GM23338 (cell line): Measurements from ENCODE around the gene TTLL5. TPM values are rescaled to one million over a fixed set of nuclear protein-coding genes. Genes with fewer than 3 reads are reported as not detected.

Experiments used
- ATAC-seq: fragments of 200-7000 bp; cut with Tn5 transposase; 3 replicates; pipeline ENCODE4 v1.9.1; 2020
- DNase-seq: peaks from one replicate; pipeline ENCODE4 v3.0.0-alpha.2; 2015; ENCODE audit warnings: low spot score
- H2AFZ ChIP-seq: fragments of 200-600 bp; sonication (generic); 2 replicates; pipeline ENCODE4 v1.8.0; 2016; ENCODE audit warnings: antibody characterized with exemption, mild to moderate bottlenecking, moderate library complexity
- H3F3A ChIP-seq: fragments of 200-600 bp; sonication (generic); replicated peaks from 2 replicates; pipeline ENCODE4 v1.8.0; 2017; ENCODE audit warnings: antibody characterized with exemption, mixed run types, low read depth
- H3K27ac ChIP-seq: fragments of 200-600 bp; sonication (generic); 2 replicates; pipeline ENCODE4 v1.6.1; 2016; ENCODE audit warnings: low read depth
- H3K27me3 ChIP-seq: fragments of 200-600 bp; sonication (generic); 2 replicates; pipeline ENCODE4 v1.8.0; 2016; ENCODE audit warnings: mild to moderate bottlenecking, mixed run types, moderate library complexity; ENCODE audit not compliant: insufficient read depth
- H3K36me3 ChIP-seq: fragments of 200-600 bp; sonication (generic); 2 replicates; pipeline ENCODE4 v1.8.0; 2016; ENCODE audit warnings: mild to moderate bottlenecking; ENCODE audit not compliant: insufficient read depth
- H3K4me1 ChIP-seq: fragments of 200-600 bp; sonication (generic); 2 replicates; pipeline ENCODE4 v1.8.0; 2016; ENCODE audit warnings: mild to moderate bottlenecking, moderate library complexity; ENCODE audit not compliant: insufficient read depth
- H3K4me2 ChIP-seq: fragments of 200-600 bp; sonication (generic); 2 replicates; pipeline ENCODE4 v1.7.1; 2017; ENCODE audit warnings: mixed run types
- H3K4me3 ChIP-seq: fragments of 200-600 bp; sonication (generic); 2 replicates; pipeline ENCODE4 v1.6.1; 2016; ENCODE audit warnings: mixed run types
- H3K79me2 ChIP-seq: fragments of 200-600 bp; sonication (generic); replicated peaks from 2 replicates; pipeline ENCODE4 v1.8.0; 2017; ENCODE audit warnings: mild to moderate bottlenecking; ENCODE audit not compliant: insufficient read depth
- H3K9me2 ChIP-seq: fragments of 200-600 bp; sonication (generic); 2 replicates; pipeline ENCODE4 v1.8.0; 2017; ENCODE audit not compliant: insufficient read depth
- H4K20me1 ChIP-seq: fragments of 200-600 bp; sonication (generic); replicated peaks from 2 replicates; pipeline ENCODE4 v1.8.0; 2017; ENCODE audit warnings: mild to moderate bottlenecking; ENCODE audit not compliant: insufficient read depth
- H3K27ac Mint-ChIP-seq: 2 replicates; pipeline ENCODE4 v1.8.0; 2020; ENCODE audit warnings: inconsistent platforms, mild to moderate bottlenecking, moderate library complexity, mixed read lengths
- H3K27me3 Mint-ChIP-seq: 3 replicates; pipeline ENCODE4 v1.8.0; 2022; ENCODE audit warnings: low read depth, mild to moderate bottlenecking, moderate library complexity, mixed read lengths, inconsistent platforms; ENCODE audit not compliant: insufficient read depth, poor library complexity
- H3K36me3 Mint-ChIP-seq: 3 replicates; pipeline ENCODE4 v1.8.0; 2021; ENCODE audit warnings: low read depth, mild to moderate bottlenecking, inconsistent platforms, moderate library complexity, mixed read lengths
- H3K4me1 Mint-ChIP-seq: 3 replicates; pipeline ENCODE4 v1.8.0; 2020; ENCODE audit warnings: mild to moderate bottlenecking, inconsistent platforms, mixed read lengths
- H3K4me3 Mint-ChIP-seq: 3 replicates; pipeline ENCODE4 v1.8.0; 2021; ENCODE audit warnings: moderate library complexity, mild to moderate bottlenecking, inconsistent platforms, mixed read lengths
- H3K9me3 Mint-ChIP-seq: 3 replicates; pipeline ENCODE4 v1.8.0; 2020; ENCODE audit warnings: moderate library complexity, mild to moderate bottlenecking, inconsistent platforms, mixed read lengths
- CREB1 ChIP-seq: fragments of 250-450 bp; sonication (Bioruptor Pico); IDR thresholded peaks from 2 replicates; pipeline ENCODE4 v1.5.0; 2020; ENCODE audit warnings: low read depth, mild to moderate bottlenecking, moderate library complexity
- EZH2 ChIP-seq: fragments of 200-600 bp; sonication (generic); IDR thresholded peaks from one replicate; pipeline ENCODE4 v1.8.0; 2017; ENCODE audit warnings: antibody characterized with exemption, mild to moderate bottlenecking, low read depth; ENCODE audit not compliant: unreplicated experiment
- EZH2phosphoT487 ChIP-seq: fragments of 200-600 bp; sonication (generic); IDR thresholded peaks from one replicate; pipeline ENCODE4 v1.8.1; 2018; ENCODE audit warnings: antibody characterized with exemption; ENCODE audit not compliant: unreplicated experiment
- JUNB ChIP-seq: IDR thresholded peaks from one replicate; pipeline ENCODE4 v1.6.1; 2016; ENCODE audit warnings: antibody characterized with exemption; ENCODE audit not compliant: unreplicated experiment
- NANOG ChIP-seq: IDR thresholded peaks from 2 replicates; pipeline ENCODE4 v1.6.1; 2016; ENCODE audit warnings: antibody characterized with exemption, borderline replicate concordance
- POLR2AphosphoS5 ChIP-seq: IDR thresholded peaks from 2 replicates; pipeline ENCODE4 v1.6.1; 2016; ENCODE audit warnings: antibody characterized with exemption, low read depth
- STAT1 ChIP-seq: IDR thresholded peaks from one replicate; pipeline ENCODE4 v1.6.1; 2016; ENCODE audit warnings: antibody characterized with exemption; ENCODE audit not compliant: unreplicated experiment
- ZNF114 ChIP-seq: fragments of 250-450 bp; sonication (Bioruptor Pico); IDR thresholded peaks from 2 replicates; pipeline ENCODE4 v1.5.0; 2020; ENCODE audit warnings: mild to moderate bottlenecking, moderate library complexity
- ZNF331 ChIP-seq: fragments of 250-450 bp; sonication (Bioruptor Pico); IDR thresholded peaks from 2 replicates; pipeline ENCODE4 v1.5.0; 2020; ENCODE audit warnings: low read depth, mild to moderate bottlenecking, moderate library complexity
- polyA plus RNA-seq: library from polyadenylated mRNA; unstranded; fragments of >200 nt; fragmentation: Nextera tagmentation; extraction: Ambion mirVana; gene quantifications from 2 replicates; pipeline ENCODE4 v1.2.1, GENCODE V29; 2016
- total RNA-seq: library from RNA; depleted of rRNA; stranded (reverse); fragments of >200 nt; shearing (Covaris generic); gene quantifications from 2 replicates; pipeline ENCODE4 v1.2.3, GENCODE V29; 2014
- TF ChIP-seq, protein P1 (sequence below): IDR thresholded peaks from 2 replicates; pipeline ENCODE4 v1.6.1; 2016; ENCODE audit warnings: antibody characterized with exemption
- TF ChIP-seq, protein P2 (sequence below), 2 experiments: fragments of 200-600 bp in 1 of 2; sonication (generic) in 1 of 2; conservative IDR thresholded peaks; 2 replicates each; pipeline versions ENCODE4 v1.5.1 to v1.6.1; 2016 to 2017; ENCODE audit warnings: antibody characterized with exemption in 2 of 2, low read depth in 2 of 2, mild to moderate bottlenecking in 2 of 2, moderate library complexity in 1 of 2

TTLL5 gene
- total and polyA plus RNA-seq, 2 experiments from 2014 or later, result 33.5 to 35.4 TPM

DNA sequence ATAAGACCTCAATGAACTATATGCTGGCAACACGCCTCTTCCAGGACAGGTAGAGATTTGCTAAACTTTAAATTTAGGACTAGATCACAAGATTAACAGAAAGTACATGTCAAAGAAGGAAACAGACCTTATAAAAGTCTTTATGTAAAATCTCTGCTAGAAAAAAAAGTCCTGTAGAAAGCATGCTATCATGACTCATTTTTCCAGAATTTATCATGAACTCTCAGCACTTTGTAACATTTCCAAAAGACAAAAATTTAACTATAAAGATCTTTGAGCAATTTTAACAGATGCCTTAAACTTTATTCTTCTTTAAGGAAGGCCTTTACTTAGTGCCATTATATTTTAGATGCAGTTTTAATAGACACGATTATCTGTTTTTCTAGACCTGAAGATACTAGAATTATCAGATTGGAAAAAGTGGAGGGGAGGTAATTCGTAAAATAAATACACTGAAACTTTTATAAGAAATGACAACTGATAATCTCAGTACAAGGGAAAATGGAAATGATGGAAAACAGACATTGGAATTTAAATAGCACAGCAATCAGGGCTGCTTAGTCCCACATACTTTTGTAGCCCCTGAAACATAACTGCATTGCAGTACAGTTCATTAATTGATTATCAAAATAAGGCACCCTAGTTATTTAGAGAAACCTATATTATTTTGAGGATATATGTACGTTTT lies 92.0 kb downstream of the TTLL5 start:
- DNase-seq (no peak), ATAC-seq (no peak)
- no peaks in the 10 kb centered on the region for H3K36me3 ChIP-seq
- no peak overlapping the region for H3K27ac ChIP-seq
- no peaks in the 10 kb centered on the region for H3K9me2 ChIP-seq
- no peaks in the 10 kb centered on the region for H3K9me3 Mint-ChIP-seq
- H3K27me3 Mint-ChIP-seq, result no peaks in the 10 kb centered on the region
- H3K4me1 ChIP-seq, result no peaks in the 10 kb centered on the region
- H3K4me3 Mint-ChIP-seq, result no peak overlapping the region
- H3K4me2 ChIP-seq, result no peak overlapping the region
- no peak overlapping the region for H3K27ac Mint-ChIP-seq
- no peaks in the 10 kb centered on the region for H3F3A ChIP-seq
- H3K4me1 Mint-ChIP-seq, result no peaks in the 10 kb centered on the region
- H3K4me3 ChIP-seq, result no peak overlapping the region
- no peaks in the 10 kb centered on the region for H4K20me1 ChIP-seq
- no peak overlapping the region for H2AFZ ChIP-seq
- H3K79me2 ChIP-seq, result no peaks in the 10 kb centered on the region
- H3K36me3 Mint-ChIP-seq, result peaks cover 7% of the 10 kb centered on the region
- no peaks in the 10 kb centered on the region for H3K27me3 ChIP-seq
- TF ChIP-seq ZNF331 (CRISPR knock-in tag) (no peak), EZH2phosphoT487 (no peak), NANOG (no peak), JUNB (no peak)

DNA sequence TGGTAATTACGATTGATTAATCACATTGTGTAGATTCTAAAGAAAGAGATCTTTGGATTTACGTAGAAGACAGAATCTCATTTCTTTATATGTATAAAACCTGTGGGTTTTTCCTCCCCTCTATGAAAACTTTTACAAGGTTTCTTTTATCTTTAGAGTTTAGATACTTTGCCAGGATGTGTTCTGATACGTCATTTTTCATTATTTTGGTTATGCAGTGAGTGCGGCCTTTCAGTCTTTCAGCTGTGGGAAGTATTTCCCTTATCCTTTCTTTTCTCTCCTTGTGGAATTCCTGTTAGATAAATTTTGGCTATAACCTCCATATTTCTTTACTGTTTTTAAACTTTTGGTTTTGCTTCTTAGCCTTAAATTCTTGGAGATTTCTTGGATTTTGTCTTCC lies 92.7 kb downstream of the TTLL5 start:
- TF ChIP-seq CREB1, result no peak
- TF ChIP-seq EZH2, result no peak
- no peak for TF ChIP-seq POLR2AphosphoS5
- TF ChIP-seq ZNF114 (CRISPR knock-in tag), result no peak
- no peak for TF ChIP-seq NANOG
- Histone ChIP-seq H2AFZ (no peak overlapping the region), H3K9me2 (no peaks in the 10 kb centered on the region), H3K79me2 (no peaks in the 10 kb centered on the region), H3K4me2 (no peak overlapping the region), H3K27me3 (no peaks in the 10 kb centered on the region), H3K4me1 (no peaks in the 10 kb centered on the region), H3K36me3 (no peaks in the 10 kb centered on the region), H3F3A (no peaks in the 10 kb centered on the region), H3K4me3 (no peak overlapping the region), H3K27ac (no peak overlapping the region), H4K20me1 (no peaks in the 10 kb centered on the region)
- no peak for ATAC-seq
- H3K27me3 Mint-ChIP-seq, result no peaks in the 10 kb centered on the region
- H3K4me1 Mint-ChIP-seq, result no peaks in the 10 kb centered on the region
- H3K9me3 Mint-ChIP-seq, result no peaks in the 10 kb centered on the region
- H3K27ac Mint-ChIP-seq, result no peak overlapping the region
- peaks cover 7% of the 10 kb centered on the region for H3K36me3 Mint-ChIP-seq
- H3K4me3 Mint-ChIP-seq, result no peak overlapping the region
- DNase-seq, result no peak

DNA sequence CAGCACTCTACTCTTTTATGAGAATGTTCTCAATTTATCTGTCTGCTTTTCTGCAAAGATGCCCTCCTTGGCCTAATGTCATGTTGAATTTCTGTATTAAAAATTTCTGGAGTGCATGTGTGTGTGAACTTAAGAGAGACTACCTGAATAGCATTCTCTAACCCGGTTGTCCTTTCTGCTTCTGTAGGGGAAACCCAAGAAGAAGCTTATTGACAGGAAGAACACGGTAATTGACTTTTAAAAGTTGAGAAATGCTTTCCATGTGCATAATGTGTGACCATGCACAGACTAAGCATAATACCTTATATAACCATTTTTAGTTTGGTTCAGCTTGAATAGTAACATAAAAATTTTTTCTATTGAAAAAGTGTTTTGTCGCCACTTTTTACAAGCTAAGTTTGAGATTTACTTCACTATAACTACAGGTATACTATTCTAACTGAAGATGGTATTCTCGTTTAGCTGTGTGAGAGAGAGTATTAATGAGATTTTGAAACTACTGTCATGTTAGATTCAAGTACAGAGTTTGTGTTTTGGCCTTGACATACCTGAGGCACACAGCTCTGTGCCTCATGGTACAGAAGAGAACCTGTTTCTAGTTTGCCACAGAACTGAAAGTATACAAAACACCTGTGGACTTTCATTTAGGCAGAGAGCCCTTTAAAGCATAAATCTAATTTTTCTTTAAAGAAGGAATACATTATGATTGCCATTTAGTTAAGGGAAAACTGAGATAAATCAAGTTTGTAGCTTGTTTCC lies 96.8 kb downstream of the TTLL5 start:
- Histone ChIP-seq H3K79me2 (no peaks in the 10 kb centered on the region), H3K4me2 (no peak overlapping the region), H3K27ac (no peak overlapping the region), H3K36me3 (no peaks in the 10 kb centered on the region), H2AFZ (no peak overlapping the region), H4K20me1 (no peaks in the 10 kb centered on the region), H3K27me3 (no peaks in the 10 kb centered on the region), H3K9me2 (no peaks in the 10 kb centered on the region), H3K4me3 (no peak overlapping the region), H3F3A (no peaks in the 10 kb centered on the region), H3K4me1 (no peaks in the 10 kb centered on the region)
- Mint-ChIP-seq H3K4me3 (no peak overlapping the region), H3K4me1 (no peaks in the 10 kb centered on the region), H3K27ac (no peak overlapping the region), H3K36me3 (peaks cover 7% of the 10 kb centered on the region; the same call in 2 of the 3 replicates), H3K9me3 (no peaks in the 10 kb centered on the region), H3K27me3 (no peaks in the 10 kb centered on the region)
- DNase-seq (no peak), ATAC-seq (no peak)
- no peak for TF ChIP-seq NANOG
- TF ChIP-seq, protein P1, sequence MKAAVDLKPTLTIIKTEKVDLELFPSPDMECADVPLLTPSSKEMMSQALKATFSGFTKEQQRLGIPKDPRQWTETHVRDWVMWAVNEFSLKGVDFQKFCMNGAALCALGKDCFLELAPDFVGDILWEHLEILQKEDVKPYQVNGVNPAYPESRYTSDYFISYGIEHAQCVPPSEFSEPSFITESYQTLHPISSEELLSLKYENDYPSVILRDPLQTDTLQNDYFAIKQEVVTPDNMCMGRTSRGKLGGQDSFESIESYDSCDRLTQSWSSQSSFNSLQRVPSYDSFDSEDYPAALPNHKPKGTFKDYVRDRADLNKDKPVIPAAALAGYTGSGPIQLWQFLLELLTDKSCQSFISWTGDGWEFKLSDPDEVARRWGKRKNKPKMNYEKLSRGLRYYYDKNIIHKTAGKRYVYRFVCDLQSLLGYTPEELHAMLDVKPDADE, result no peak
- TF ChIP-seq ZNF114 (CRISPR knock-in tag), result no peak
- no peak for TF ChIP-seq STAT1
- TF ChIP-seq CREB1, result no peak
- TF ChIP-seq, protein P2, sequence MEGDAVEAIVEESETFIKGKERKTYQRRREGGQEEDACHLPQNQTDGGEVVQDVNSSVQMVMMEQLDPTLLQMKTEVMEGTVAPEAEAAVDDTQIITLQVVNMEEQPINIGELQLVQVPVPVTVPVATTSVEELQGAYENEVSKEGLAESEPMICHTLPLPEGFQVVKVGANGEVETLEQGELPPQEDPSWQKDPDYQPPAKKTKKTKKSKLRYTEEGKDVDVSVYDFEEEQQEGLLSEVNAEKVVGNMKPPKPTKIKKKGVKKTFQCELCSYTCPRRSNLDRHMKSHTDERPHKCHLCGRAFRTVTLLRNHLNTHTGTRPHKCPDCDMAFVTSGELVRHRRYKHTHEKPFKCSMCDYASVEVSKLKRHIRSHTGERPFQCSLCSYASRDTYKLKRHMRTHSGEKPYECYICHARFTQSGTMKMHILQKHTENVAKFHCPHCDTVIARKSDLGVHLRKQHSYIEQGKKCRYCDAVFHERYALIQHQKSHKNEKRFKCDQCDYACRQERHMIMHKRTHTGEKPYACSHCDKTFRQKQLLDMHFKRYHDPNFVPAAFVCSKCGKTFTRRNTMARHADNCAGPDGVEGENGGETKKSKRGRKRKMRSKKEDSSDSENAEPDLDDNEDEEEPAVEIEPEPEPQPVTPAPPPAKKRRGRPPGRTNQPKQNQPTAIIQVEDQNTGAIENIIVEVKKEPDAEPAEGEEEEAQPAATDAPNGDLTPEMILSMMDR (conservative IDR thresholded peaks at IDR 0.05; ENCODE audit: low read depth in 2 of 2), result no peak
- no peak for TF ChIP-seq POLR2AphosphoS5
- no peak for TF ChIP-seq ZNF331 (CRISPR knock-in tag)
